H1 (cell line): Measurements from ENCODE around the gene FKBP1B. TPM values are rescaled to one million over a fixed set of nuclear protein-coding genes. Genes with fewer than 3 reads are reported as not detected.

Experiments
- CHD7 ChIP-seq: fragments of 300-600 bp; sonication (generic); IDR thresholded peaks from 2 replicates; pipeline ENCODE4 v1.7.1; 2012; ENCODE audit warnings: low read length, moderate library complexity, mild to moderate bottlenecking, inconsistent platforms; ENCODE audit not compliant: insufficient replicate concordance
- SP4 ChIP-seq: IDR thresholded peaks from 2 replicates; pipeline ENCODE4 v1.6.1; 2012; ENCODE audit warnings: low read length, inconsistent platforms
- polyA plus RNA-seq, 7 experiments: library from polyadenylated mRNA; depleted of rRNA in 3 of 7; stranded (reverse) in 5 of 7; unstranded in 2 of 7; fragments of >200 nt in 5 of 7; fragments of 200-250 nt in 2 of 7; gene quantifications; 1 replicate in 5 of 7; 2 replicates in 1 of 7; 4 replicates in 1 of 7; pipeline versions ENCODE4 v1.2.1 to v1.2.3, GENCODE V29; 2011 to 2013; ENCODE audit warnings: missing spikeins in 2 of 7, mixed read lengths in 2 of 7
- total RNA-seq: library from RNA; stranded (reverse); fragmentation: NEBNext Ultra II Directional; extraction: Animal tissue kit (Norgen Biotek cat#: 25700); gene quantifications from 2 replicates; pipeline ENCODE4 v1.2.1, GENCODE V29; 2021

The FKBP1B gene
- total and polyA plus RNA-seq, 2 of the 8 experiments (the other 6 are each of a cell fraction or from before 2014, with no cell fraction given) = 50.8 to 151 TPM

DNA sequence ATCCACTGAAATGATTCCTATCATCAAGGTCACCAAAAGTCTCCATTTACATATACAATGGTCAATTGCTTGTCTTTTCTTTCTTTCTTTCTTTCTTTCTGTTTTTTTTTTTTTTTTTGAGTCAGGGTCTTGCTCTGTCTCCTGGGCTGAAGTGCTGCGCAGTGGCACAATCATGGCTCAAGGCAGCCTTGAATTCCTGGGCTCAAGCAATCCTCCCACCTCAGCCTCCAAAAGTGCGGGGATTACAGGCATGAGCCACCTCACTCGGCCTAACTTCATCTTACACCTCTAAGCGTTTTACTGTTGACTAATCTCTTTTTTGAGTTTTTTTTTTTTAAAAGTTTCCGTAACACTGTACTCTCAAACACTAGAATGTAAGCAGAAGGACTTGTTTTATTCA, 25.7 kb downstream of the FKBP1B start (continued):
- TF ChIP-seq CHD7 = no peak
- TF ChIP-seq SP4 = no peak
- TF ChIP-seq, all 59 proteins: peak for 0
